Tibial nerve (tissue), 4 donors: ENCODE measurements around the gene NFKBIZ. TPM values are rescaled to one million over a fixed set of nuclear protein-coding genes. Genes with fewer than 3 reads are reported as not detected.

Source experiments
- DNase-seq, 2 donors: peaks; one replicate each; pipeline ENCODE4 v3.0.0-alpha.2; 2019; ENCODE audit warnings: low spot score in 2 of 2
- H3K27ac ChIP-seq, 4 donors: fragments of 200-600 bp; sonication (generic) in 3 of 4; one replicate each; pipeline ENCODE4 v1.5.1; 2017 to 2019; ENCODE audit warnings: mild to moderate bottlenecking in 1 of 4
- H3K27me3 ChIP-seq, 2 donors: fragments of 200-600 bp; sonication (generic) in 1 of 2; one replicate each; pipeline versions ENCODE4 v1.5.1 to v1.6.0; 2017 to 2019
- H3K36me3 ChIP-seq, 3 donors: fragments of 200-600 bp; sonication (generic); one replicate each; pipeline ENCODE4 v1.5.1; 2018 to 2019
- H3K4me1 ChIP-seq, 4 donors: fragments of 200-600 bp; sonication (generic) in 3 of 4; one replicate each; pipeline ENCODE4 v1.5.1; 2017 to 2019
- H3K4me3 ChIP-seq, 4 donors: fragments of 200-600 bp; sonication (generic) in 3 of 4; one replicate each; pipeline ENCODE4 v1.5.1; 2017 to 2019; ENCODE audit warnings: mild to moderate bottlenecking in 1 of 4, moderate library complexity in 1 of 4
- H3K9me3 ChIP-seq, 4 donors: fragments of 200-600 bp; sonication (generic) in 3 of 4; one replicate each; pipeline ENCODE4 v1.5.1; 2017 to 2019
- CTCF ChIP-seq, 5 experiments: fragments of 200-600 bp in 3 of 5; fragments of 450-650 bp in 2 of 5; sonication (generic) in 3 of 5; IDR thresholded peaks; one replicate each; pipeline ENCODE4 v1.5.1; 2016 to 2019; ENCODE audit warnings: antibody characterized with exemption in 5 of 5, mild to moderate bottlenecking in 3 of 5, moderate library complexity in 2 of 5
- EP300 ChIP-seq, 2 donors: sonication (generic); formaldehyde crosslinking; IDR thresholded peaks; one replicate each; pipeline ENCODE4 v1.6.1; 2017; ENCODE audit warnings: antibody characterized with exemption in 2 of 2, mild to moderate bottlenecking in 1 of 2
- POLR2A ChIP-seq, 2 donors: fragments of 450-650 bp; IDR thresholded peaks; one replicate each; pipeline ENCODE4 v1.6.1; 2017; ENCODE audit warnings: antibody characterized with exemption in 2 of 2, mild to moderate bottlenecking in 2 of 2, moderate library complexity in 2 of 2
- WGBS, 2 donors: methylation state at CpG; one replicate each; pipeline ENCODE4 v1.1.5; 2018; 5-methylcytosine and 5-hydroxymethylcytosine counted together
- total RNA-seq, 4 donors: library from RNA; depleted of rRNA; stranded (reverse); fragments of >200 nt; gene quantifications; one replicate each; pipeline ENCODE4 v1.1.0, GENCODE V29; 2016

The NFKBIZ gene
- total RNA-seq, 4 donors from 2014 or later = 81.3 to 161 (median 95.1) TPM

- Histone ChIP-seq H3K27ac (no peak overlapping the region), H3K27me3 (no peaks in the 10 kb centered on the region), H3K36me3 (peaks cover 0 to 47% (median 0%) of the 10 kb centered on the region in 3 donors), H3K9me3 (no peaks in the 10 kb centered on the region), H3K4me3 (no peak overlapping the region), H3K4me1 (peaks cover 0 to 23% (median 0%) of the 10 kb centered on the region in 4 donors)
- TF ChIP-seq CTCF (IDR thresholded peaks at IDR 0.05) (no peak), EP300 (IDR thresholded peaks at IDR 0.05) (no peak), POLR2A (IDR thresholded peaks at IDR 0.05) (no peak)
- DNase-seq = no peak
- WGBS, 2 donors = 96% methylated on average over 5 of the region's 5 CpGs
Measured at GRCh38 chr3:101817992-101818391, 31.3 kb upstream of the NFKBIZ start.

DNA sequence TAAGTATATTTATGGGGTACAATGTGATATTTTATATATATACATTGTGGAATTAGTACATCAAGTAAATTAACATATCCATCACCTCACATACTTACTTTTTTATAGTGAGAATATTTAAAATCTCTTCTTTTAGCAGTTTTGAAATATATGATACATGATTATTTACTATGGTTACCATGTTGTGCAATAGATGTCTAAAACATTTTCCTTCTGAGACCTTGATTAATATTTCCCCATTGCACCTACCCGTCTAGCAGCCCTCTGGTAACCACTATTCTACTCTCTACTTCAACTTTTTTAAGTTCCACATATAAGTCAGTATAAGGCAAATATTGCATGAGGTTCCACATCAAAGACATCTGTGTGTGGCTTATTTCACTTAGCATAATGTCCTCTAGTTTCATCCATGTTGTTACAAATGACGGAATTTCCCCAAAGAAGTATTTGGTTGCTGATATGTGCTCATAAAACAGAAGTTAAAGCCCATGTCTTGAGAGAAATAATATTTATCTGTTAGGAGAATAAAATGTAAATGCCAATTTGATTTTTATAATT lies 29.6 kb upstream of the NFKBIZ start:
- Histone ChIP-seq H3K27me3 (no peaks in the 10 kb centered on the region), H3K36me3 (peaks cover 0 to 56% (median 0%) of the 10 kb centered on the region in 3 donors), H3K27ac (no peak overlapping the region), H3K4me3 (no peak overlapping the region), H3K9me3 (no peaks in the 10 kb centered on the region), H3K4me1 (peaks cover 0 to 13% (median 0%) of the 10 kb centered on the region in 4 donors)
- TF ChIP-seq CTCF (IDR thresholded peaks at IDR 0.05) (no peak), POLR2A (IDR thresholded peaks at IDR 0.05) (no peak), EP300 (IDR thresholded peaks at IDR 0.05) (no peak)
- 85 to 90% methylated on average over 2 of the region's 2 CpGs for WGBS, 2 donors
- DNase-seq = no peak

GRCh38 chr3:101821503-101821902 lies 27.8 kb upstream of the NFKBIZ start:
- Histone ChIP-seq H3K27me3 (no peaks in the 10 kb centered on the region), H3K4me1 (peaks cover 0 to 25% (median 7%) of the 10 kb centered on the region in 4 donors)
- 98 to 99% methylated on average over 19 of the region's 19 CpGs for WGBS, 2 donors

GRCh38 chr3:101823525-101823924 lies 25.8 kb upstream of the NFKBIZ start:
- no peaks in the 10 kb centered on the region for H3K27me3 ChIP-seq
- no peak for TF ChIP-seq EP300 (IDR thresholded peaks at IDR 0.05)
- TF ChIP-seq POLR2A (IDR thresholded peaks at IDR 0.05) = no peak
- no peak for TF ChIP-seq CTCF (IDR thresholded peaks at IDR 0.05)
- DNase-seq = no peak
- peaks cover 0 to 38% (median 0%) of the 10 kb centered on the region in 3 donors for H3K36me3 ChIP-seq
- H3K9me3 ChIP-seq = no peaks in the 10 kb centered on the region
- peaks cover 0 to 32% (median 15%) of the 10 kb centered on the region in 4 donors for H3K4me1 ChIP-seq
- 92% methylated on average over 5 of the region's 5 CpGs for WGBS, 2 donors
- H3K27ac ChIP-seq = no peak overlapping the region
- no peak overlapping the region for H3K4me3 ChIP-seq

More at GRCh38 chr3:101821503-101821902, 27.8 kb upstream of the NFKBIZ start:
- no peak for TF ChIP-seq CTCF (IDR thresholded peaks at IDR 0.05)
- no peak for TF ChIP-seq POLR2A (IDR thresholded peaks at IDR 0.05)
- TF ChIP-seq EP300 (IDR thresholded peaks at IDR 0.05) = no peak
- peaks cover 0 to 56% (median 0%) of the 10 kb centered on the region in 3 donors for H3K36me3 ChIP-seq
- H3K9me3 ChIP-seq = no peaks in the 10 kb centered on the region
- no peak overlapping the region for H3K4me3 ChIP-seq
- DNase-seq = no peak
- H3K27ac ChIP-seq = no peak overlapping the region

- Histone ChIP-seq H3K4me1 (peaks cover 0 to 44% (median 26%) of the 10 kb centered on the region in 4 donors), H3K27me3 (no peaks in the 10 kb centered on the region), H3K36me3 (peaks cover 0 to 35% (median 0%) of the 10 kb centered on the region in 3 donors), H3K27ac (peak overlapping the region in 2 of 4 donors; percentile 56 to 96), H3K4me3 (no peak overlapping the region), H3K9me3 (no peaks in the 10 kb centered on the region)
- TF ChIP-seq POLR2A (IDR thresholded peaks at IDR 0.05) (no peak), EP300 (IDR thresholded peaks at IDR 0.05) (peak in 1 of 2 donors; percentile 18)
- WGBS, 2 donors = 61 to 63% methylated on average over 3 of the region's 3 CpGs
- no peak for DNase-seq
Measured at GRCh38 chr3:101824702-101825101, 24.6 kb upstream of the NFKBIZ start.
